Kidney epithelial cell (primary cell): ENCODE measurements around the gene C2orf49. TPM values are rescaled to one million over a fixed set of nuclear protein-coding genes. Genes with fewer than 3 reads are reported as not detected.
"Not testable (repeated sequence)": the region's sequence is repeated elsewhere in the genome, so short reads cannot be mapped to it uniquely, and the experiment has no call there.

Experiments
- DNase-seq: peaks from one replicate; pipeline ENCODE4 v3.0.0-alpha.2; 2010; ENCODE audit warnings: low read depth
- H3K27me3 ChIP-seq: 2 replicates; pipeline ENCODE4 v1.6.0; 2011; ENCODE audit warnings: low read length; ENCODE audit not compliant: control insufficient read depth, insufficient read depth
- H3K36me3 ChIP-seq: 2 replicates; pipeline ENCODE4 v1.5.1; 2011; ENCODE audit warnings: low read length; ENCODE audit not compliant: control insufficient read depth, insufficient read depth
- H3K4me3 ChIP-seq: 2 replicates; pipeline ENCODE4 v1.5.1; 2011; ENCODE audit warnings: low read depth, mild to moderate bottlenecking, control low read depth, low read length
- CTCF ChIP-seq: IDR thresholded peaks from 2 replicates; pipeline ENCODE4 v1.5.1; 2011; ENCODE audit warnings: mild to moderate bottlenecking, moderate library complexity, low read length, control low read depth, inconsistent platforms; ENCODE audit not compliant: insufficient read depth, poor library complexity, severe bottlenecking
- total RNA-seq: library from RNA; depleted of rRNA; stranded (reverse); fragments of >200 nt; gene quantifications from 2 replicates; pipeline ENCODE4 v1.2.3, GENCODE V29; 2015

The C2orf49 gene
- total RNA-seq, 1 donor from 2014 or later = 29.5 TPM

- Histone ChIP-seq H3K36me3 (no peaks in the 10 kb centered on the region), H3K4me3 (no peak overlapping the region), H3K27me3 (no peaks in the 10 kb centered on the region)
- TF ChIP-seq CTCF = no peak
- DNase-seq = no peak
Measured at GRCh38 chr2:105323111-105323510, 14.2 kb upstream of the C2orf49 start.

GRCh38 chr2:105324101-105324500, 13.2 kb upstream of the C2orf49 start:
- no peaks in the 10 kb centered on the region for H3K36me3 ChIP-seq
- TF ChIP-seq CTCF = no peak
- no peaks in the 10 kb centered on the region for H3K27me3 ChIP-seq
- DNase-seq = no peak
- H3K4me3 ChIP-seq = no peak overlapping the region

DNA sequence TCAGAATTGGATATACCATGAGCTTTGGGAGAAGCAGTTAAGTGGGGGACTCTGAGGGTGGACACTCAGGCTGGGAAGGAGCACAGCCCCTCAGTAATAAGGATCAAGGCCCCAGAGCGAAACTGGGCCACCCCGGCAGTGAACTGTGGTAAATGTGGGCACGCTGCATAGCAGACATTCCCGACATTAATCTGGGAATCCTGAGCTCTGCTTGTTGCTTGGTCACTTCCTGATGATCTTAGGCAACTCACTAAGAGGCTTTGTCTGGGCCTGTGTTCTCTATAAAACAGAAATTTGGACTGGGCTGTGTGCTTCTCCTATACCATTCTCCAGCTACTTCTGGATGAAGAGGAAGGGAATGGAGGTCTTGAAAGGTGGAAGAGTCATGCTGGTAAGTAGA, 12.6 kb upstream of the C2orf49 start:
- no peak for DNase-seq
- H3K27me3 ChIP-seq = no peaks in the 10 kb centered on the region
- no peak overlapping the region for H3K4me3 ChIP-seq

DNA sequence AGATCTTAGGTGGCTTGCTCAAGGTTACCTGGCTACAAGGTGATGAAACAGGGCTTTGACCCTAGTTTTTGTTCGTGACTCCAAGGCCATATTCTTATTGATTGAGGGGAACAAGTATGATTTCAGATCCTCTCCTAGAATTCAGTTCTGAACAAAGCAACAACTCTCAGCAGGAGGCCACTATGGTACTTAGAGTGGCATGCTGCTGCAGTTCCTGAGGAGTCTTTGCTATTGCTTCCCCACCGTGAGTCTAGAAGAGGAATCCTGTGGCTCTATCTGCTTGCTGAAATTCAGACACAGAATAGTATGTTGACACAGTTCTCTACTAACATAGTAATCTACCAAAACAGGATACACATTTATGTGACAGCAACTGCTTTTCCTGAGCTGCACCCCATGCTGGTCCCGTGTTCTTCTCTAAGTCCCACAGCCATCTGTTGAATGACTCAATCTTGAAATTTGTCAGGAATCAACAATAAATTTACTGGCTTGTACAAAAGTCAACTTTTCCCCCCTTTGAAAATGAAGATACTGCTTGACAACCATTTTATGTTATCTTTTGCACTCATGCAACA, 11.9 kb upstream of the C2orf49 start:
- no peak overlapping the region for H3K4me3 ChIP-seq
- no peak for DNase-seq
- no peaks in the 10 kb centered on the region for H3K36me3 ChIP-seq
- H3K27me3 ChIP-seq = no peaks in the 10 kb centered on the region
- TF ChIP-seq CTCF = no peak

More for the DNA sequence above, 12.6 kb upstream of the C2orf49 start:
- no peak for TF ChIP-seq CTCF
- H3K36me3 ChIP-seq = no peaks in the 10 kb centered on the region

DNA sequence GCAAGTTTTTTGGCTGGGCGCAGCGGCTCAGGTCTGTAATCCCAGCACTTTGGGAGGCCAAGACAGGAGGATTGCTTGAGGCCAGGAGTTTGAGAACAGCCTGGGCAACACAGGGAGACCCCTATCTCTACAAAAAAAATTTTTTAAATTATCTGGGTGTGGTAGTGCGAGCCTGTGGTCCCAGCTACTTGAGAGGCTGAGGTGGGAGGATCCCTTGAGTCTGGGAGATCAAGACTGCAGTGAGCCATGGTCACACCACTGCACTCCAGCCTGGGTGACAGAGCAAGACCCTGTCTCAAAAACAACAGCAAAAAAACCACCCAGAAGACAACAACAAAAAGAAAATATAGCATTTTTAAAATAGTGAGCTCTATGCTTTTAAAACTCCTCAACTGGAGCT, 10.1 kb upstream of the C2orf49 start:
- not testable (repeated sequence) for H3K36me3 ChIP-seq, DNase-seq, H3K4me3 ChIP-seq, H3K27me3 ChIP-seq

GRCh38 chr2:105327690-105328089, 9.7 kb upstream of the C2orf49 start:
- Histone ChIP-seq H3K27me3 (no peaks in the 10 kb centered on the region), H3K4me3 (no peak overlapping the region), H3K36me3 (no peaks in the 10 kb centered on the region)
- TF ChIP-seq CTCF = no peak
- DNase-seq = no peak
